Measurements from ENCODE around the gene CIAO2A.

The CIAO2A gene

DNA sequence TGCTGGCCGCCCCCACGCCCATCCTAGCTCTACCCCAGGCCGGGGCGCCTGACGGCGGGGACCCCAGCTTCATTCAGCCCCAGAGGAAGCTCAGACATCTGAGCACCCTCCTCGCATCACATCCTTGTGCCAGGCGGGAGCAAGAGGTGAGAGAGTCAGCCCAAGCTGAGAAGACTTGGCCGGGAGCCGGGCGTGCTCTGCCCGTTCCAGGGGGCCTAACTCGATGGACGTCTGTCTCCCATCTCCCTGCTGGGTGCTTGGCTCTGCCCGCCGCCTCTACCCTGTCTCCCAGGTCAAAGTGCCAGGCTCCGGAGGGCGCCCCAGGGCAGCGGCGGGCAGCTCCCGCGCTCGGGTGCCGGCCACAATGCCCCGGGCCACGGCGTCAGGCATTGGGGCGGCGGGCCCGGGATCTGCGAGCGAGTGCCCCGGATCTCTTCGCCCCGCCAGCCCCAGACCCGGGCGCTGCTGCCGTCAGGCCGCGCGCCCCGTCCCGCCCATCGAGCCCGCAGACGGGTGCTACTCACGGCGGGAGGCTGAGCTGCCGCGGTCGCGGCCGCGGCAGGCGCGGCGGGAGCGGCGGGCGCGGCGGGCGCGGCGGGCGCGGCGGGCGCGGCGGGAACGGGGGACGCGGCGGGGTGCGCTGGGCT, 47.7 kb downstream of the CIAO2A start:
- no peak for TF ChIP-seq ZFX (IDR thresholded peaks at IDR 0.05; ENCODE audit: borderline replicate concordance)
- no peak for TF ChIP-seq CTCF (IDR thresholded peaks at IDR 0.05)
- no peak overlapping the region for H3K27ac ChIP-seq

DNA sequence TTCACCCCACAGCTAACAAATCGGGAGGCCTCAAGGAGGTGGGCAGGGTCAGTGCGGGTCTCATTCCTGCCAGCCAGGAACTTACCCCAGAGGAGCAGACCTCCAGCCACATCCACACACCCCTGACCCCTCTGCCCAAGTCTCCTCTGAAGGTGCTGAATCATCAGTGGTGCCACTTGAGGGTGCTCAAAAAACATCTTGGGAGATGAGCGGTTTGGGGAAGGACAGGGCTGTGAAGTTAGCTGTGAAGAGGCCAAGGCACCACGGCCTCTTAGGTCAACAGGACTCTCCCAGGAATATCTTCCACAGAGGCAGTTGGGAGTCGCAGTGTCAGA, 48.6 kb downstream of the CIAO2A start:
- no peak for TF ChIP-seq ZFX (IDR thresholded peaks at IDR 0.05; ENCODE audit: borderline replicate concordance)
- TF ChIP-seq CTCF (IDR thresholded peaks at IDR 0.05) = no peak
- no peak overlapping the region for H3K27ac ChIP-seq

DNA sequence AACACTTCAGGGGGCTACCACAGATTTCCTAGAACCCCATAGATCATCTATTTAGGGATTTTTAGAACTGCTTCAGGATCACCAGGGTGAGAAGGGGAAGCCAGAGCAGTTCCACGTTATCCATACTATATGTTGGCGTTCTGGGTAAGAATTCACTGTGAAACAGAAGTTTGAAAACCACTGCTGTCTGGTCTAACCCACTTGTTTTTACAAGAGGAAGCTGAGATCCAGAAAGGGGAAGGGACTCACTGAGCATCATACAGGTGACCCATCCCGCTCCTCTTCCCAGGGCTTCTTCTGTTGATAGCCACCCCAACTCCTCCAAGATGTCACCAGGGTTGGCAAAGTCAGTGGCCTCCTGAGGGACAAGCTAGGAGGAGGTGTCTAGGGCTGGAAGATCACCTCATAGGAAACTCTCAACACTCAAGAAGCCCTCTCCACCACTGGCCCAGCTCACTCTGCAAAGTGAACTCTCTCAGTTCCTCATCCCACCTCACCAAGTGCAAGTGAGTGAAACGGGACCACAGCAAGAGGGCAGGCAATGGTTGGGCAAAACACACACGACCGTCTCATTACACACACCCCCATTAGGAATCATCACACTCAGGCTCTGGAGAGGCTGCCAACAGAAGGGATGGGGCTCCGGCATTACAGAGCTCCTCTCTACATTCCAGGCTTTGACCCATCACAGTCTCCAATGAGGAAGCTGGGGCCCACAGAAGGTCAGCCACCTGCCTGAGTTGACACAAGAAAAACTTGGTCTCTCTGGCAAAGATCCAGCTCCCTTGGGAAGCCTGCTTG, 49.1 kb downstream of the CIAO2A start:
- no peak overlapping the region for H3K27ac ChIP-seq
- TF ChIP-seq CTCF (IDR thresholded peaks at IDR 0.05) = no peak
- TF ChIP-seq ZFX (IDR thresholded peaks at IDR 0.05; ENCODE audit: borderline replicate concordance) = no peak

- H3K27ac ChIP-seq = no peak overlapping the region
- TF ChIP-seq ZFX (IDR thresholded peaks at IDR 0.05; ENCODE audit: borderline replicate concordance) = no peak
- no peak for TF ChIP-seq CTCF (IDR thresholded peaks at IDR 0.05)
Measured at GRCh38 chr15:64038878-64039610, 54.6 kb downstream of the CIAO2A start.

DNA sequence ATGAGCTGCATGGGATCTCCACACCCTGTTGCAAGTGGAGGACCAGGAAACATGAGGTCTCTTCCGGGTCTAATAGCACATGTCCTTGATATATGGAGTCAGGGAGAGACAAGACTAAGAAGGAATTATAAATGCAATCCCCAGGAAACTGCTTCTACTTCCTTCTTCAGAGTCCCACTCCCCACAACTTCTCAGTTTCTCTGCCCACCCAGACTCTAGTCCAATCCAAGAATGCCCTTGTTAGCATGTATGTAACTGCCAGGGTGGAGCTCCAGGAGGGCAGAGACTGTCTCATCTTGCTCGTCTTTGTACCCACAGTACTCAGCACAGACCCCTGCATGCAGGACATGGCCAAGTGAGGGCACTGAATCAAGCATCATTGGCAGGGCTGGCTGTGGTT, 55.7 kb downstream of the CIAO2A start:
- no peak overlapping the region for H3K27ac ChIP-seq
- TF ChIP-seq ZFX (IDR thresholded peaks at IDR 0.05; ENCODE audit: borderline replicate concordance) (no peak), CTCF (IDR thresholded peaks at IDR 0.05) (no peak)

DNA sequence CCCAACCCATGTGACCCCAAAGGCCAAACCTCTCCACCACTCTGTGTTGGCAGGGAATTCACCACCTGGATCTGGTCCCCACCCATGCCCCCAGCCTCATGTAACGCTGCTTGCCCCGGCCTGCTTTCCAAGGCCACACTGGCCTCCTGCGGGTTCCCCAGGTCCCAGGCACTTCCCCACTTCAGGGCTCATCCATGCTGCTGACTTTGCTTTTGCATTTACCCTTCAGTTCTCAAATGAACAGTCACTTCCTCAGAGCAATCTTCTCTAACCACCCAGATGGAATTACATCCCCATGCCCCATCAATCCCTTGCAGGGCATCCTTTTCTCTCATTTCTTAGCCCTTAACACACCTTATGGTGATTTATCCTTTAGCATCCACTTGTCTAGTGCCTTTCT, 56.5 kb downstream of the CIAO2A start:
- no peak overlapping the region for H3K27ac ChIP-seq
- TF ChIP-seq CTCF (IDR thresholded peaks at IDR 0.05) (no peak), ZFX (IDR thresholded peaks at IDR 0.05; ENCODE audit: borderline replicate concordance) (no peak)

DNA sequence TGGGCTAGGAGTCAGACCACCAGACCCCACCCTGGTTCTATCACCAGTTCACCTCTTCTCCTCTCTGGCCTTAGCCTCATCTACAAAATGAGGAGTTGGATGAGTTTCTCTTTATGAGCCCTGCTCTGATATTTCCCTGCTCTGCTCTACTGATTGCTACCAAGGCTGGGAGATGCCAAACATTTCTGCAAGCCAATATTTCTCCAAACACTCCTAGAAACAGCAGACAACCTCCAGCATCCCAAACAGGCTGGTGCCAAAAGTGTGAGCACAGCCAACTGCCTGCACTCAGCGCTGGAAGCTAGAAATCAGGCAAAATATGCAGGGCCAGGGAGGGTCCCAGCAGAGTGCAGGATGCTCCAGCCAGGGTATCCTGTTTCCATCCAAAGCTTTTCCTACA, 58.1 kb downstream of the CIAO2A start:
- TF ChIP-seq CTCF (IDR thresholded peaks at IDR 0.05) (no peak), ZFX (IDR thresholded peaks at IDR 0.05; ENCODE audit: borderline replicate concordance) (no peak)
- H3K27ac ChIP-seq = no peak overlapping the region
